GM18502 (cell line): ENCODE measurements around the gene PTPN3.

Experiments used
- ATAC-seq: cut with Tn5 transposase; IDR thresholded peaks from one replicate; pipeline ENCODE4 v1.9.1; 2021; ENCODE audit warnings: mild to moderate bottlenecking; ENCODE audit not compliant: unreplicated experiment, poor library complexity

Gene PTPN3

DNA sequence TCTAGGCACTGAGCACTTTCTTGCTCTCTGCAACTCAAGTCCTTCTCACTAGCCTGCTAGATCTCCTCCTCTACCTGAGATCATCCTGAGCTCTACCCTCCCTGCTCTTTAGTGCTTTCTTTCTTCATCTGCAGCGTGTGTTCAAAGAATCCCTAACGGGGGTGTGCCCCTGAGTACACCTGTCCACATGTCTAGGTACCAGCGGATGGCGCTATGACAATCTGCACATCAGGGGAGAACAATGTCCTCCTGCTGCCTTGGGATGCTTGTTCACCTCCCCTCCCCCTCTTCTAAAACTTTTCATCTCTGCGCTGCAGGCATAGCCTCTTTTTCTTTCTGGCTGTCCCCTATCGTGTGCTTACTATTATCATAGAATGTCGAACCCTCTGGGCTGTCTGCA lies 42.7 kb downstream of the PTPN3 start:
- no peak for ATAC-seq

DNA sequence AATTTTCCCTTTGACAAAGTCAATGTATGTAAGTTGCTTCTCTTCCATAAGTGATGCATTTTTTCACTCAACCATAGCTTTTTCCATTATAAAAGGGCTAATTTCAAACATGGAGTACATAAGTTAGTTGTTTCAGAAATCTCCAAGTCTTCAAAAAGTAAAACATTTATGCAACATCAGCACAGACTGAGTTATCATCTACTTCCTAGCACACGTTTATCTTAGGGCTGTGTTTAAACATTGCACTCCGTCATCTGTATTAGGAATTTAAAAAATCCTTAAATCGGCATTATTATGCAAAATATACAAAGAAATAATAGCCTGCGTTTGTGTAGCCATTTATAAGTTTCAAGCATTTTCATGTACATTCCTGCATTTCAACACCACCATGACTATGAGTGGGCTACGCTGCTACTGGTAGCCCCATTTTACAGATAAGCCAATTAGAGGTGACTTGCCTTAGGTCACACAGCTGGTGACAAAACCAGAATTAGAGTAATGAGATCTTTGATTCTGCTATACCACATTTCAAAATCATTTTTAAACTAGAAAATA lies 43.4 kb downstream of the PTPN3 start:
- ATAC-seq, result no peak

DNA sequence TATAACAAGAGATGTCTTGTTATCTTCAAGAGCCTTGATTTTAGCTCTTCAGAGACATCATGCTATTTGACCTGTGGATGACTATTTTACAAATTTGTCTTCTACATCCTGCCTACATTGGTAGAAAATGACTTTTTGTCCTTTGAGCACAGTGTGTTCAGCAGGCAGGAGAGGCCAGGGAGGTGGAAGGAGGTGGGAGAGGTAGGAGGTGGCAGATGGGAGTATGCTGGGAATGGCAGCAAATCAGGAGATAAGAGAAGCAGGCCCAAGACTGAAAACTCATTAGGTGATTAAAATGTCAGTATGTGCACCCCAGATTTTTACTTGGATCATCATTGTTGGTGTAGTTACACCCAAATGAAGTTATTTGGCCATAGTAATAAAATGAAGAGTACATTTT lies 44.1 kb downstream of the PTPN3 start:
- no peak for ATAC-seq

DNA sequence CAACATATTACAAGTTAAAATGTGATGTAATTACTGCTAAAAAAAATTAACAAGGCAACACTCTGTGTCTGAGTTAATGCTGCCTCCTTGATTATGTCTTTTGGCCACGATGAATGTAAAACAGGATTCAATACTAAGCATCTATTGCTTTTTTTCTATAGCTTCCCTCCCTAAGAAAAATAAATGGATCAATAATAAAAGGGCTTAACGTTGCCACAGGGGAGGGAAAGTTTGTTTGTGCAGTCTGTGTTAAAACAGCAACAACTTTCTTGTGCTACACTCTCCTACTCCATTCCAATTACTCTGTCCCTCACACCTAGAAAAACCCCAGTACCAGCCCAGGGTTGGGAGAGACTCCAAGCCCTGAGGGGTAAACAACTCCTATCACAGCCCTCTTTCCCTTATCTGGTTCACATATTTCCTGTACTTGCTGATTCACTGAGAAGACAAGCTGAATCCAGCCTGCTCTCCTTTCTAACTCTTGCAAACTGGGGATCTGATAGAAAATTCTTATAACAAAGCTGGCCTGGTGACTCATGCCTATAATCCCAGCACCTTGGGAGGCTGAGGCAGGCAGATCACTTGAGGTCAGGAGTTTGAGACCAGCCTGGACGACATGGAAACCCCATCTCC lies 44.8 kb downstream of the PTPN3 start:
- ATAC-seq, result no peak

DNA sequence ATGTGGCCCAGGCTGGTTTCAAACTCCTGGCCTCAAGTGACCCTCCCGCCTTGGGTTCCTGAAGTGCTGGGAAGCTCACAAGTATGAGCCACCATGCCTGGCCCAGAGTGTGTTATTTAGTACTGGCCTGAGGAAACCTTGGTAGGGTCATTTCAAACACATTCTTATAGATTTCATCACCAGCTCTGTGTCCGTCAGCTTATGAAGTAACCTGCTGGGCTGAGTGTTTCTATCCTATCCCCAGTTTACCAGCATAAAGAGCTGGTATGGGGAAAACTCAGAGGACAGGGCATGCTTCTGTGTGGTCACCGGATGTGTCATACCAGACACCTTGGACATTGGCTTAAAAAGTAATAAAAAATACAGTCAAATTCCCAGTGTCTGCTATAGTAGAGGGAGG lies 45.3 kb downstream of the PTPN3 start:
- ATAC-seq, result no peak

DNA sequence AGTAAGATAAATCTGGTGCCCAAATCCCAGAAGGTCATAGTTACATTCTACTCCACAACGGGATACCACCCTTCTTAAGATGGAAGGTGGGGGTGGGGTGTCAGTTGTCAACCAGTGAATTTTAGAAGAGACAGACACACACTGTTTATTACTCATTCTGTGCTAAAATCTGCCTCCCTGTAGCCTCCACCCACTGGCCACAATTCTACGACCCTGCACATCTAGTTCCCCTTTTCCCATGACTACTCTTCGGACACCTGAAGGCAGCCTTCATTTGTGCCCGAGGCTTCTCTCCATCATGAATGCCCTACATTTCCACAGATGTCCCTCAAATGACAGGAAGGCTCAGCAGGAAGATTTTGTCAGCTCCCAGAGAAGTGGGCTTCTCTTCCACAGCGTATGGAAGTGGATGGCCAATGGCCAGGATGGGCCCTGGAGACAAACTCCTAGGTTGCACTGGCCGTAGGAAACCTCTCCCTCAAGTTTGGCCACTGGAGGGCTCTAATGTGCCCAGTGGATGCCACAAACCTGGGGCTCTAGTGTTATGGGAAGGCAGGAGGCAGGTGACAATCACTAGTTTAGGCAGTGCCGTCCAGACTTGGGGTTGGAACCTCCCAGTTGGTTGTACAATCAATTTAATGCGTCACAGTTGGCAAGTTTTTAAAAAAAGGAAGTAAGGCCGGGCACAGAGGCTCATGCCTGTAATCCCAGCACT lies 46.6 kb downstream of the PTPN3 start:
- ATAC-seq, result no peak

DNA sequence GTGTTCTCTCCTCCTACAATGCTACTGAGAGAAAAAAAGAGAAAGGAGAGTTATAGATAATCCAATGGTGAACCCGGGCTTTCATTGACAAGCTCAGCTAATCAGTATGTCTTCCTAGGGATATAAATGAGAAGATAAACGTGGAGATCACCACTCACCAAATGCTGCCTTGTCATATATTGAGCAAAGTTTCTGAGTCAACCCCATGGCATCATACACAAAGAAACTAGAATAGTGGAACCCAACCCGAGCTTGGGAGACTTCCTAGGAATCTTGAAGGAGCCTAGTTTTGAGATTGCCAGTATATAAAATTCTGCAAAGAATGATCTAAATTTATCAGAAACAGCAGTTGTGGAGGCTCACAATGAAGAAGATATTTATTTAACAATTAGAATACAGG lies 47.8 kb downstream of the PTPN3 start:
- no peak for ATAC-seq

DNA sequence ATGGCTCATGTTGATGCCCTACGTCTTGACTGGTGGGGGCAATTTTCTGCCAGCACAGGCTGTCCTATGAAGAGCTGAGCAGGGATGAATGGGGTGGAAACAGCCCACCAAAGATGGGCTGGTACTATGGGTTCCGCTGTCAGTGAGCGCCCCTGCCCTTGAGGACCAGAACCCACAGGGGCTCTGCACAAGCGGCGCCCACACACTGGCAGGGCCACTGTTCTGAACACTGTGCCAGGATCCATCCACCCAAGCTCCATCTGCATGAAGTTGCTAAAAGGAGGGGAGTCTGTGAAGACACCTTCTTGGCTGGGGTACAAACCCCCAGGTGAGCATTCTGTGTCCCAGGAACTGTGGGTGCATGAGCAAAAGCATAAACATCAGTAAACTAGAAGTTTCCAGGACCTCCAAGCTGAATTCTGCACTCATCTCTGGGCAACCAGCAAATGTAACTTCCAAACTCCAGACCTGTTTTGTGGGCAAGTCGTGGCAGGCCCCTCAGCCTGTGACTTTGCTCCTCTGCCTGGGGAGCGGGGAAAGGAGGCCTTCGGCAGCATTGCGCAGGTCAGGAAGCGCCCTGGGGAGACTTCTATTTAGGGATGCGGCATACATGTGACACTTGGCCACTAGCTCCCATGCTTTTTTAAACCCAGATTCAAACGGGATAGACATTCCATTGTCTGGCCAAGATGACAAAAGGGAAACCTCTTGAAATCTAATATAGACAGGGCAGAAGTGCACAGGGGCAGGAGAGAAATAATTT lies 48.9 kb downstream of the PTPN3 start:
- no peak for ATAC-seq

DNA sequence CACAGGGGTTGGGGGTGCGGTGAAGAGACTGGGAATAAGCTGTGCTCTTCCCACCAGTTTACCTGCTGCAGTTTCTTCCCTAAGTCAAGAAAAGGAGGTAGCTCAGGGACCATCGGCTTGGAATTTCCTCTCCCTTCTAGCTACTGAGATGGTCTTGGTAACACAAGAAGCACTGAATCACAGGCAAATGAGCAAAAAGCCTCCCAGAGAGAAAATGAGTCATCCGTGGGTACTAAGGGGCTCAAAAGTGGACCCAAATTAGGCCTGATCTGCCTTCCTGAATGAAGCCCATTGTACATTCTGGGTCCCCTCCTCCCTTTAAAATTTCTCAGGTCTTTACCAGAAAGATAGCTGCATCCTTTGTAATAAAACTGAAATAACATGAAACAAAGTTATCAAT lies 49.9 kb downstream of the PTPN3 start:
- ATAC-seq, result no peak

DNA sequence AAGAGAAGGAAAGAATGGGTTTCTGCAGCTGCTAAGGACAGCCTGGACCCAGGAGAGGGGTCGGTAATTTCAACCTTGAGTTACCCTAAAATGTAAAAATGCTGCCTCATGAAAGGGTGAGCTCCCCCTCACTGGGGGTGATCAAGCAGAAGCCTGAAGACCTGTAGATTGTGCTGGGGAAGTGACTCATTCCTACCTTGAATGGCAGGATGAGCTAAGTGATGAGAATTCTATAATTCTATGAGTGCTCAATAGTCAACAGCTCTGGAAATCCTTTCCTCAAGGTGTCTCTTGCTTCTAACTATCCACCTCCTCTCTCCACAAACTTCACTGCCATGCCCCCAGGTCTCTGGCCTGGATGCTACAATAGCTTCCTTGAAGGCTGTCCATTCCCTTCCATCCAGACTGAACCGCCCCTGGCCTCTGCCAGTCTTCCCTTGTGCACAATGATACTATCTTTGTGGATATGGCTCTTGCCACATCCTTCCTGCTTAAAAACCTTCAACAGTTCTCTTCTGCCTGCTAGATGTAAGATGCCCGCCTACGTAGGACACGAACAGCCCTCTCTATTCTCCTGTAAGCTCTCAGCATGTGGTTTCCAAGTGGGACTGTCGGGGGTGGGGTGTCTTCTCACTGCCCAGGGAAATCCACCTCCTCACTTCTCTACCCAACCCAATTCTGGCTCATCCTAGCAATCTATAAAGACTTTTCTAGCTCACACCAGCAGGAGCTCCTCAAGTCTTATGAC lies 50.6 kb downstream of the PTPN3 start:
- no peak for ATAC-seq

DNA sequence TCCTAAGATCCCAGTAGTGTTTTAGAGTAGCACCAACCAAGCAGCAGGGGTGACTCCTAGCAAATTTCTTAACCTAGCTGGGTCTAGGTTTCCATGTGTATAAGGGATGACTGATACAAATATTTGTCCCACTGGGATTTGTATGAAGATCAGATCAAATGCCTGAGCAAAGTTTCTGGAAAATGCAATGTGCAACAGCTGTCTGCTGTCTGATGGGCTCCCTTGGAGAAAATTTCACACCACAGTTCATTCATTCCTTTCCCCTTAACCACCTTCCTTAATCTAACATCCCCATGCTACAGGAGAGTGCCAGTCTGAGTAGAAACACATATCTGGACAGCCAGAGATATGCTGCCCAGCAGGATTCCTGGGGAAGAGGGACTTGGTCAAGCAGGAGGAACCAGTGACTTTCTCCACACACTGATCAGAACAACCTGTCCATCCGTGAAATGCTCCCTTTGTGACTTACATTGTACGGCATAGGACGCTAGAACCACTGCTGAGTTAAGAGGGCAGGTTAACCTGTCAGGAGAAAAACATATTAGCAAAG lies 53.3 kb downstream of the PTPN3 start:
- no peak for ATAC-seq

DNA sequence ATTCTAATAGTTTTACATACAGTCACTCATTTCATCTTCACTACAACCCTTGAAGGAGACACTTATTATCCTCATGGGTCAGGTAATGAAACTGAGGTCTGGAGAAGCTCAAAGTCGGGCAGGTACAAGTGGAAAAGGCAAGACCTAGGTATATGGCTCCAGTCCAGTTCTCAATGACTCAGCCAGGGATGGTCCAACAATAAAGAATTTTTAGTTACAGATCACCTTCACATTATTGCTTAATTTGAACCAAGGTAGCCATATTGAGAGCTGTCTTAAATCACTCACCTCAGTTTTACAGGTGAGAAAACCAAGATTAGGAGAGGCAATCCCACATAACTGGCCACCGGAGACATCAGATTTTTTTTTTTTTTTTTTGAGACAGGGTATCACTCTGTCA lies 55.4 kb downstream of the PTPN3 start:
- ATAC-seq, result no peak

DNA sequence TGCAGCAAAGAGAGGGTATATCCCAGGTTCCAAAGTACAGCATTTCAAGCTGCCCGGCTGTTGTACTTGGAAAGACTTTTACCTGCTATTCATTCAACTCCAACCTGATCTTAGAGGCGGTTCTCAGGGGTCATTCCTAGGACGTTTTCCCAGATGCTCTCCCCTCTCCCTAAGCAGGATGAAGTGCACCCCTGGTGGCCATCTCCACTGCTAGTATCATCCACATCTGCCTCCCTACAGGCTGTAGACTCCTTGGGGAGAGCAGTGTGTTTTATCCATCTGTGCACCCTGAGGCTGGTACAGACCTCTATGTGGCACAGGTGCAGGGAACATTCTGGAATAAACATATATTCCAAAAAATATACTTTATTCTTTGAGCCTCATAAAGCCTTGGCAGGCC lies 56.8 kb downstream of the PTPN3 start:
- ATAC-seq, result no peak

DNA sequence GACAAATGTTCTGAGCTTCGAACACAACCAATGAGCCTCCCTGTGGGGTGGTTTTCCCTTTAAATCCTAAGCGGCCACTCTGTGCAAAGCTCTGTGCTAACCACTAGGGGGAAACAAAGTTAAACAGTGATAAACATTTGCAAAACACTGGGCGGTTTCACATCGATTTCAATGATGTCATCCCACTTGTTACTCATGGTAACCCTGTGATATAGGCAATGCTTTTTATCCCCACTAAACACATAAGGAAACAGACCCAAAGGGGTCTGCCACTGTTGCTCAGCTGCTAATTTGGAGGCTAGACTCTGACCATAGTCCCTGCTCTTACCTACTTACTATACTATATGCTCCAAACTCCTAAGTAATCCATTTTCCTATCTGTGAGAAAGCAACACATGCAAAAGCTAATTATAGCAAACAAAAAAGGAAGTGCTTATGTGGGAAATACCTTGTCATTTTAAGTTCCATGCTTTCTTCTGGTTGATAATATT lies 57.3 kb downstream of the PTPN3 start:
- peak; percentile 98 for ATAC-seq

DNA sequence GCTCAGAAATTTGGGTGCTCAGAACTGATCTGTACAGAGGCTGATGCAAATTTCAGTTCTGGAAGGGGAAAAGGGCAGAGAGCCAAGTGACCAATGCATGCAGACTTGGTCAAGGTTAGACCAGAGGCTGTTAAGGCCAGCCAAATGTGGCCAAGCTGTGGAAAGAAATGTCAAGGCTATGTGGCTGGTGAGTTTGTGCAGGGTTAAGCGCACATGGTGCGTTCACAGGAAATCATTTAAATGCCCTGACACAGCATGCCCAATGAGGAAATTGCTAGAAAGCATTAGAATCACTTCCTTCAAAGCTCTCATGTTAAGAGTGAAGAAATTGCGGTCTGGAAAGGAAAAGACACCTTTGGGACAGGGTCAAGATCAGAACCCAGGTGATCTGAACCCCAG lies 58.0 kb downstream of the PTPN3 start:
- peak; percentile 36 for ATAC-seq

DNA sequence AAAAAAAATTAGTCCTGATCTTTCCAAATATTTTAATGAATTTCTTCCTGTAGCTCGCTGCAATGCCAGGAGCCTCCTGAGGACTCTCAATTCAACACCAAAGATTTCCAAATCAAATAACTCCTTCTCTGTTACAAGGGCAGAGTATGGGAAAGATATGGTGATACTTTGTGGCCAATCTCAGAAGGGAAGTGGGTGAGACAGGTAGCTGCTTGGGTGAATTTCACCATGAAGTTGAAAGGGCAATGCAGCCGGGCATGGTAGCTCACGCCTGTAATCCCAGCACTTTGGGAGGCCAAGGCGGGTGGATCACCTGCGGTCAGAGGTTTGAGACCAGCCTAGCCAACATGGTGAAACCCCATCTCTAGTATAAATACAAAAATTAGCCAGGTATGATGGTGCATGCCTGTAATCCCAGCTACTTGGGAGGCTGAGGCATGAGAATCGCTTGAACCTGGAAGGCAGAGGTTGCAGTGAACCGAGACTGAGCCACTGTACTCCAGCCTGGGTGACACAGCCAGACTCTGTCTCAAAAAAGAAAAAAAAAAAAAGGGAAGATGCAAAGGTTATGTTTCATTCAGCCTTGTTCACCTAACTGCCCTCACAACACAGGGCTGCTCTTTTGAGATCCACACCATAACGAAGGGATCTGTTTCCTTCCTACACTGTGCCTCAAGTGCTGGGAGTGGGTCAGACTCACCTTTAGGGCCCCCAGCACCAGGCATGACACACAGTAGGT lies 58.6 kb downstream of the PTPN3 start:
- no peak for ATAC-seq

DNA sequence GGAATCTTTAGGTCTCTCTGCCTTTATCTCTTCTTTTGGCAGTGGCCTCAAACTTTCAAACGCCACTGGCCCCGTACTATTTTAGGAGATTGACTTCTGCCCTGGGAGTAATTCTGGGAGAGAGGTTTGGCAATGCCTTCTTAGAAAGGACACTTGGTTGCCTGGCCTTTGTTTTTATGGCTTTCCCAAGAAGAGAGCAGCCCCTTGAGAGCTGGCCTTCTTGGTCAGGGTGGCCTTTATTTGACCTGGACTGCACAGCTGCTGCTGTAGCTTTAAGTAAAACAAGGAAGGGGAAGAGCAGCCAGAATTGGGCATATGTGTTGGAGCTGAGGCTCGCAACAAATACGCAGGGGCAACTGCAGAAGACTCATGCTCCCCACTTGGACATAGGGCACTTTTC lies 60.8 kb downstream of the PTPN3 start:
- no peak for ATAC-seq

DNA sequence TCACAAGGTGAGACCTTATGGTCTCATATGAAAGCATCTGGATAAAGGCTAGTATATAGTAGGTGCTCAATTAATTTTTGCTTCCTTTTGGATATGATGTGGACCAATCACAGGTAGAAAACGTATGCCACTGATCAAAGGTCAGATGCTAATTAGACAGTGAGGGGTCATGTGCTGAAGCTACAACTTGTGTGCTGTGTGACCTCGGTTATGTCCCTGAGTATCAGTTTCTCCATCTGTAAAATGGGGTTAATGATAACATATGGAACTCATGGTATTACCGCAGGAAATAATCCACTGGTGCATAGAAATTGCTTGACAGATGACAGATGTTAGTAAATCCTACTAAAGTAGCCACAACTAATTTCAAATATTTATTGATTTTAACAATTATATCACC lies 62.0 kb downstream of the PTPN3 start:
- ATAC-seq, result no peak

DNA sequence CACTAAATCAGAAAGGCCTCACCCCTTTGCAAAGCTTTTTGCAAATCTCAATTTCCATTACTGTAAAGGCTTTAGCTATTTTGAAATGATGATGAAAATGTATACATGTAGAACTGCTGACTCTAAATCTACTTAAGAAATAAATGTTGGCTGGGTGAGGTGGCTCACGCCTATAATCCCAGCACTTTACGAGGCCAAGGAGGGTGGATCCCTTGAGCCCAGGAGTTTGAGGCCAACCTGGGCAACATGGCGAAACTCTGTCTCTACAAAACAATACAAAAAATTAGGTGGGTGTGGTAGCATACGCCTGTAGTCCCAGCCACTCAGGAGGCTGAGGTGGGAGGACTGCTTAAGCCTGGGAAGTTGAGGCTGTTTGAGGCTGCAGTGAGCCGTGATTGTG lies 64.6 kb downstream of the PTPN3 start:
- no peak for ATAC-seq

DNA sequence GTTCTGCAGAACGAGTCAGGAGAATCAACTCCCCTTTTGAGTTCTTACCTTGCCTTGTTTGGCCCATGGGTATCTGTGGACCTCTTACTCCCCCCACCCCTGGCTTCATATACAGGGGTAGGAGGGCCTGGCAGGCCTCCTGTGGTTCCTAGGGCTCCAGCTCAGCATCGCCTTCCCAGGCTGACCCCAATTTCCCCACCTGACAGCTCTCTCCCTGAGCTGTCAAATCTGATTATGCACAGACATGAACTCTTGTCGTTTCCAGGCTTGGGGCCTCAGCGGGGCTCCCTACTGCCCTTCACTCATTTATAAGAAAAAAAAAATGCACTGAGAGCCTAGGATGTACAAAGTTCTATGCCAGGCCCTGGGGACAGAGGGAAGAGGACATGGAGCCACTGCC lies 67.9 kb downstream of the PTPN3 start:
- ATAC-seq, result no peak
